ENCODE measurements around the gene C20orf204.

DNA sequence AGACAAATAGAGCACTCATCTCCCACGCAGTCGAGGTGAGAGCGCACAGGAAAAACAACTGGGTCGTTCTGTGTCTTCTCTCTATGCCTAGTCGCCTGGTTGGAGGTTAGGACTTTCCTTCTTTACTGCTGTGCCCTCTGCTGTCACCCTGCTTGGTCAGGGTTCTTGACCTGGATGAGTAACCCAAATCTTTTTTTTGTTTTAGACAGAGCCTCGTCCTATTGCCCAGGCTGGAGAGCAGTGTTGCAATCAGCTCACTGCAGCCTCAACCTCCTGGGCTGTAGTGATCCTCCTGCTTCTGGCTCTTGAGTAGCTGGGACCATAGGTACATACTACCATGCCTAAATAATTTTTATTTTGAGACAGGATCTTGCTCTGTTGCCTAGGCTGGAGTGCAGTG, 30.6 kb upstream of the C20orf204 start:
- TF ChIP-seq, protein P1, sequence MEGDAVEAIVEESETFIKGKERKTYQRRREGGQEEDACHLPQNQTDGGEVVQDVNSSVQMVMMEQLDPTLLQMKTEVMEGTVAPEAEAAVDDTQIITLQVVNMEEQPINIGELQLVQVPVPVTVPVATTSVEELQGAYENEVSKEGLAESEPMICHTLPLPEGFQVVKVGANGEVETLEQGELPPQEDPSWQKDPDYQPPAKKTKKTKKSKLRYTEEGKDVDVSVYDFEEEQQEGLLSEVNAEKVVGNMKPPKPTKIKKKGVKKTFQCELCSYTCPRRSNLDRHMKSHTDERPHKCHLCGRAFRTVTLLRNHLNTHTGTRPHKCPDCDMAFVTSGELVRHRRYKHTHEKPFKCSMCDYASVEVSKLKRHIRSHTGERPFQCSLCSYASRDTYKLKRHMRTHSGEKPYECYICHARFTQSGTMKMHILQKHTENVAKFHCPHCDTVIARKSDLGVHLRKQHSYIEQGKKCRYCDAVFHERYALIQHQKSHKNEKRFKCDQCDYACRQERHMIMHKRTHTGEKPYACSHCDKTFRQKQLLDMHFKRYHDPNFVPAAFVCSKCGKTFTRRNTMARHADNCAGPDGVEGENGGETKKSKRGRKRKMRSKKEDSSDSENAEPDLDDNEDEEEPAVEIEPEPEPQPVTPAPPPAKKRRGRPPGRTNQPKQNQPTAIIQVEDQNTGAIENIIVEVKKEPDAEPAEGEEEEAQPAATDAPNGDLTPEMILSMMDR (conservative IDR thresholded peaks at IDR 0.05 in 1 of 2, IDR thresholded peaks at IDR 0.05 in 1 of 2; ENCODE audit: extremely low read depth in 1 of 2, insufficient read depth in 1 of 2, low read depth in 1 of 2, low read length in 2 of 2): no peak
- TF ChIP-seq EZH2 (IDR thresholded peaks at IDR 0.05; ENCODE audit: borderline replicate concordance, low read length): no peak
